IPS DF 4.7 (cell line): ENCODE data around the gene SPATC1L.
"Not testable (repeated sequence)": the region's sequence is repeated elsewhere in the genome, so short reads cannot be mapped to it uniquely, and the experiment has no call there.

ENCODE experiments used
- DNase-seq: peaks from one replicate; pipeline ENCODE4 v3.0.0-alpha.2; 2013; ENCODE audit warnings: low spot score; ENCODE audit errors: extremely low read depth

Gene SPATC1L

DNA sequence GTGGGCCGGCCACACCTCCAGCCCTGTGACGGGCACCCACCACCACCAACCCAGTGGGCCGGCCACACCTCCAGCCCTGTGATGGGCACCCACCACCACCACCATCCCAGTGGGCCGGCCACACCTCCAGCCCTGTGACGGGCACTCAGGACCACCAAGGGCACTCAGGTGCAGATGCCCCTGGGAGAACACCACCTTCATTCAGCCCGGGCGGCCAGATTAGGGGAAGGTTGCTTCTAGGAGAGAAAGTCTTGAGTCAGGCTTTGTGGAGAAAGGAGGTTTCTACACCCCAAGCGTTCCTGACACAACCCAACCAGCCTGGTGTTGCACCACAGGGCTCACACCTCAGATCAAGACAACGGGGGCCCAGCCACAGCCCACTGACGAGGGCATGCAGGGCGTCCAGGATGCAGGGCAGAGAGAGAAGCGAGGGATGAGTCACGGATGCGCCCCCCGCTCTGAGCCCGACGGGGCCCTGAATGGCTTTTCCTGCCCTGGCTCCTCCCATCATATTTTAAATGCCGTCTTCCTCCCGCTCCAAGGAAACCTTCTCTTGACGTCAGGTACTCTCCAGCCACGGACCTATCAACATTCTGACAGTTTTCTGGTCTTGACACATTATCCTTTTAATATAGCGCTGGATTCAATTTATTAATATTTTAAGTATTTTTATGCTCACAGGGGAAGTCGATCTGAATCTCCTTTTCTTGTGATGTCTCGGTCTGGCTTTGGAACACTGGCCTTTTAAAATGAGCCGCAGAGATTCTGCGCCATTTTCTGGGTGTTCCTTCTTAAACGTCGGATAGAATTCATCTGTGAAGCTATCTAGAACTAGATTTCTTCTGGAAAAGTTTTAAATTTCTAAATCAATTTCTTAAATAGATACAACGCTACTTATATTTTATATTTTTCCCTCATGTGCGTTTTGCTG is 631 bp upstream of the SPATC1L start:
- peak; percentile 69 for DNase-seq

DNA sequence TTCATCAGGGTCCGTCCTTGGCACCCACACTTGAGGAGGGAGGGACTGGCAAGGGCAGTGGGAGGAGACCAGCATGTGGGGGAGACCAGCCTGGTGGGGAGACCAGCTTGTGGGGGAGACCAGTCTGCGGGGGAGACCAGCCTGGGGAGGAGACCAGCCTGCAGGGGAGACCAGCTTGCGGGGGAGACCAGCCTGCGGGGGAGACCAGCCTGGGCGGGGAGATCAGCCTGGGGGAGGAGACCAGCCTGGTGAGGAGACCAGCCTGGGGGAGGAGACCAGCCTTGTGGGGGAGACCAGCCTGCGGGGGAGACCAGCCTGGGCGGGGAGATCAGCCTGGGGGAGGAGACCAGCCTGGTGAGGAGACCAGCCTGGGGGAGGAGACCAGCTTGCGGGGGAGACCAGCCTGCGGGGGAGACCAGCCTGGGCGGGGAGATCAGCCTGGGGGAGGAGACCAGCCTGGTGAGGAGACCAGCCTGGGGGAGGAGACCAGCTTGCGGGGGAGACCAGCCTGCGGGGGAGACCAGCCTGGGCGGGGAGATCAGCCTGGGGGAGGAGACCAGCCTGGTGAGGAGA is 836 bp downstream of the SPATC1L start:
- not testable (repeated sequence) for DNase-seq

DNA sequence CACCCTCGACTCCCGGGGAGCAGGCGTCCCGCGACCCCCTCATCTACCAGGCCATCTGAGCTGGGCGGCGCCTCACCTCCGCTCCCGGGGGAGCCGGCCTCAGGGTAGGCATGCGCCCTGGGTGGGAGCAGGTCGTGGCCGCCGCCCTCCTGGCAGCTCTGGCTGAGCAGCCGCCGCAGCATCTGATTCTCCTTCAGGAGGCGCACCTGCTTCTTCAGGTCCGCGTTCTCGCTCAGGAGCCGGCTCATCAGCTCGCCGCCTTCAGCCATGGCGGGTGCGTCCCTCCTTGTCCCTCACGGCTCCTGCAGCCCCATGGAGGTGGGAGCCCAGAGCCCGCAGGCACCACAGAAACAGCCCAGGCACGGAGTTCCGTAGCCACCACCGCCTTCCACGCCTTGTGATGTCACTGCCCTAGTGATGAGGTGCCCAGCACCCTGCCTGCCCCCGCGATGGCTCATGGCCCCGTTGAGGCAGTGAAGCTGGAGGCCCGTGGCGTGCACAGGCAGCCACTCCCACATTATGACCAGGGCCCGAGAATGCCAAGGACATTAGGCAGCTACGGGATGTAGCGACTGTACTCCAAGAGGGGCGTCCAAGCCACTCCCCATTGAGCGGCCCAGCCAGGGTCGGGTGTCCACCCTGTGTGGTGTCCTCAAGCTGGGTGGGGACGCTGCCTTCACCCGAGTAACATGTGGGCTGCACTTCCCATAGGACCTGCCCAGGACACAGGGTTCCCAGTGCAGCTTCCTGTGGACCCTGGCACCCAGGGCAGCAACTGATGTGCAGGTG is 1.5 kb downstream of the SPATC1L start:
- no peak for DNase-seq

DNA sequence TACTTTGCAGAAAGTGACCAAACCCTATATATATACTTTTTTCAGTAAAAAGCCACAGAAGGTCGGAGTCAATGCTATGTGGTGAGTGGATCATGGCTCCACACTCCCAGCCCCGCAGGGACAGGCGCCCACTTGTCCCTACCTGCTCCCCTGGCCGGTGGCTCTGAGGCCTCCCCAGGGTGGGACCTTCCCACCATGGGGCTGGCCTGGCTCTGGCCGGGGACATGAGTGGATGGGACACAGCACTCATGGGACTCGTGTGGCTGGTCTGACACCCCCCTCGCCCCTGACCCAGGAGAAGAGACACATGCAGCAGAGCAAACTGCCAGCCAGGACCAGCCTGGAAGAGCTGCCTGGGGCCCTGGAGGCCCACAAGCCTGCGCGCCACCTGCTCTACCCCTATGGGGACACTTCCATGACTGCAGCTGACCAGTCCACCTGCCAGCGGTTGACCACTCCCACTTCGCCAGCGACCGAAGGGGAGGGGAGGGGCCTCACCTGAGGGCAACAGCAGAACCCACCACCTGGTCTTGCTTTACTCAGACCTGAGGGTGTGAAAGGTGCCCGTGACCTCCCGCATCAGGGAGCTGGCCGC is 2.2 kb downstream of the SPATC1L start:
- no peak for DNase-seq

DNA sequence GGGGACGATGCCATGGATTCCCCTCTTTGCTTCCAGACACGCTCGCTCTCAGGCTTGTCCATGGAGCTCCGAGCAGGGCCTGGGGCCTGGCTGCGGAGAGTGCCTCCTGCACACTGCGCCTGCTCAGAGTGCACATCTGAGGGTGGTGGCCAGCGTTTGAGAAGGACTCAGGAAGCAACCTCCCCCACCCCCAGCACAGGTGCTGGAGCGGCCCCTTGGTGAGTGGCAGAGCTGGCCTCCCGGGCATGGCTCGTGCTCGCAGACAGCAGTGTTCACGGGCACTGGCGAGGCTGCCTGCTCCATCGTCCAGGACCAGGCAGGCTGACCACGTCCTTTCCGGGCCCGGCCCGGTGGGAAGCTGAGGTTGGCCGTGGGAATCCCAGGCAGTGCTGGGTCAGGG is 2.8 kb downstream of the SPATC1L start:
- no peak for DNase-seq

DNA sequence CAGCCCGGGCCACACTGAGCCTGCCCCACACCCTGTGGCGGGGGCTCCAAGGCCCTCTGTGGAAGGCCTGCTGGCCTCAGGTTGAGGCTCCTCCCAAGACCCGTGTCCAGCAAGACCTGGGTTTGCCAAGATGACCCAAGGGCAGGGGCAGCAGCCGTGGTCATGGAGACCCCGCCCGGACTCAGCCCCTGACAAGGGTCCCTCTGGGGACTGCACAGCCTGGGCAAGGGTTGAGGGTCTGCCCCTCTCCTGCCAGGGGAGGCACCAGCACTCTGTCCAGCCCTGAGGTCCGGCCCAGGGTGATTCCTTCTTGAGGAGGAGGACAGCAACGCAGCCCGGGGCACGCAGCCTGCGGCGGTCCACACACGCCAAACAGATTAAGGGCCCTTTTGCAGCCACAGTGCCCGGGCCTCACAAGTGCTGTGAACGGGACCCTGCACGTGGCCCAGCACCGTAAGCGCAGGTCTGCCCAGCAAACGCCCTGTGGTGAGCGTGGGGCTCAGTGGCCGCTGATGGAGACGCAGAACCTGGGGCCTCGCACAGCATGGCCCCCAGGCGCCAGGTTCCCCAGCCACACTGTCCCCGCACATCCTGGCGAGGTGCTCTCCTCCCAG is 3.4 kb downstream of the SPATC1L start:
- DNase-seq, result no peak

DNA sequence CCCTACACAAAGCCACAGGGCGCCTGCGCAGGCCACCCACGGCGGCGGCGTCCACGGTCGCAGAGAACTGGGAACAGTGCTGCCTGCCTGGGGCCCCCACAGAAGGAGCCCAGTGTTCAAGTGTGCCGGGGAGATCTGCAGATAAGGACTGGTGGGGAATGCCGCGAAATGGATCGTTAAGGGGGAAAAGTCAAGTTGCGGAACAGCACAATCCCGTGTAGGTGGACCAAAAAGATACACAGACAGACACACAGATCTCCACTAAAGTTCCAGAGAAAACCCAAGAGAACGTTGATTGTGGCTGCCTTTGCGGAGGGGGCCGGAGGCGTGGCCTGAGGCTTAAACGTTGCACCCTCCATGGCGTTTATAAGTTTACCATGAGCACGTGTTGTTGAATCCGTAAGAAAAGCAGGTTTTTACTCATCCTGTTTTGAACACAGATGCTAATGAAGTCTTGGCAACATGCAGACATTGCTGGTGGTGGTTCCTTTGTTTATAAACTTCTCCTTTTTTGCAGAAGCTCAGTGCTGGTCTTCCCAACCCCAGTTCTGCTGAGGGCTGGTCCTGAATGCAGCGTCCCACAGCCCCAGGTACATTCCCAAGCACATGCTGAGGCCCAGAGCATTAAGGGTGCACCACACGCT is 4.1 kb downstream of the SPATC1L start:
- DNase-seq, result no peak

DNA sequence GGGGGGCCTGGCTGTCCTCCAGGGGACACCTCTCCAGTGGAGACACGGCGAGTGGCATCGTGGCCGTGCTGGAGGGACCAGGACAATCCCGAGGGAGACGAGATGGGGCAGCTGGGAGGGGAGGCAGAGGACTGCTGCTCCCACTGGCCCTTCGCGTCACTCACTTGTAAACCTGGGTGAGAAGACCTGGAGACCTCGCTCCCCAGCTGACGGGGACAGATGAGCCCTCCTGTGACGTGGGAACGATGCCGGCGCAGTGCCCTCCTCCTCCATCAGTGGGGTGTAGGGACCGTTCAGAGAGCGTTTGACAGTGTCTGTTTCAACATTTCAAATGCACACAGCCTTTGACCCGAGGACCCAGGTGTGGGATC is 4.6 kb downstream of the SPATC1L start:
- DNase-seq, result no peak

DNA sequence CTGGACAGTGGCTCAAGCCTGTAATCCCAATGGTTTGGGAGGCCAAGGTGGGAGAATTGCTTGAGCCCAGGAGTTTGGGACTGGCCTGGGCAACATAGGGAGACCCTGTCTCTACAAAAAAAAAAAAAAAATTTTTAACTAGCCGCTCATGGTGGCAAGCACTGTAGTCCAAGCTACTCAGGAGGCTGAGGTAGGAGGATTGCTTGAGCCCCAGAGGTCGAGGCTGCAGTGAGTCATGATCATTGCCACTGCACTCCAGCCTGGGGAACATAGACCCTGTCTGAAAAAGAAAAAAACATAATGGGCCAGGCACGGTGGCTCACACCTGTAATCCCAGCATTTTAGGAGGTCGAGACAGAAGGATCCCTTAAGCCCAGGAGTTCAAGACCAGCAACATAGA is 5.3 kb downstream of the SPATC1L start:
- no peak for DNase-seq

DNA sequence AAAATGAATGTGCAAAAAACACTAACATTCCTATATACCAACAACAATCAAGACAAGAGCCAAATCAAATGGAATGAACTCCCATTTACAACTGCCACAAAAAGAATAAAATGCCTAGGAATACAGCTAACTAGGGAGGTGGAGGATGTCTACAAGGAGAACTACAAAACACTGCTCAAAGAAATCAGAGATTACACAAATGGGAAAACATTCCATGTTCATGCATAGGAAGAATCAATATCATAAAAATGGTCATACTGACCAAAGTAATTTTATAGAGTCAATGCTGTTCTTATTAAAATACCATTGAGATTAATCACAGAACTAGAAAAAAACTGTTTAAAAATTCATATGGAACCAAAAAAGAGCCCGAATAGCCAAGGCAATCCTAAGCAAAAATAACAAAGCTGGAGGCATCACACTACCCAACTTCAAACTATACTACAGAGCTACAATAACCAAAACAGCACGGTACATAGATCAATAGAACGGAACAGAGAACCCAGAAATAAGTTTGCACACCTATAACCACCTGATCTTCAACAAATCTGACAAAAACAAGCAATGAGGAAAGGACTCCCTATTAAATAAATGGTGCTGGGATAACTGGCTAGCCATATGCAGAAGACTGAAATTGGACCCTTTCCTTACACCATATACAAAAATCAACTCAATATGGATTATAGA is 7.7 kb downstream of the SPATC1L start:
- not testable (repeated sequence) for DNase-seq

DNA sequence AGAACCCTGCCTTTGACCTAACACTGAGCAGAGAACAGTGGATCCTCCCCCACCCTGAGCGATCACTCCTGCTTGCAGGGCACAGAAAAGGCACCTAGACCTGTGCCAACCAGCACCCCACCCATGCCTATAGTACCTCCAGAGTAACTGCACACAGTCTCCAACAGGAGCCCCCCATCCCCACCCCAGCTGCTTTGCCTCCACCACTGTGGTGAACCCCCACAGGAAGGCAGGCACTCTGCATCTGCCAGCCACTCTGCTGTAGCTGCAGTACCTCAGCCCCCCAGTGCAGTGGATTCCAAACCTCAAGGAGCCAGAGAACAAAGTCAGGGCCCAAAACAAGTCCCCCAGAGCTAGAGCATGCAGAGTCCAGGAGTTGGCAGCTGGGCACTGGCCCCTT is 10.7 kb downstream of the SPATC1L start:
- DNase-seq, result no peak

DNA sequence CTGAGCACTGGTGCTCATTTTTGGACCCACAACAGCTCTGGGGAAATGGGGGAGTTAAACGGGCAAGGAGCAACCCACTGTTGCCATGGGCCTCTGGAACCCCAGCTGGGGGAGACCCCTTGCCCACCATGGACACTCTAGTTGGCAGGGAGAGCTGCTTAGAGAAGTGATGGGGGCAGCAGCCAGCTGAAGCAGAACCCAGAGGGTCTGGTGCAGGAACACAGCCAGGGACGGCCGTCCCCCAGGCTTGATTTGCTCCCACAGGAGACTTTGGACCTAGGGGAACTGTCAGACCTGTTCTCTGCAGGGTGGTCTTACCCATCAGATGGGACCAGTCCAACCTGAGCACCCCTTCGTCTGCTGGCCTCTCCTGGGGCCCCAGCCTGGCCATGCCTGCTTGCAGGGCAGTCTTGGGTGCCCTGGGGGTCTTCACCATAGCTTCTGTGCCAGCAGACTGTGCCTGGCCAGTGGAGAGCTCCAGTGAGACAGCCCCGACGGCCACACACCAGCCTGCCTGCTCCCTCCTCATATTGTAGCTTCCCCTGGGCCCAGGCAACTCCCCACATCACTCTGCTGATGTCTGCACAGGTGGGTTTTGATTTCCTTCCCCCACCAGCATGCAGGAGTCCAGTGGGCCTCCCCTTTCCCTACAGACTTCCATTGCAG is 11.3 kb downstream of the SPATC1L start:
- no peak for DNase-seq

DNA sequence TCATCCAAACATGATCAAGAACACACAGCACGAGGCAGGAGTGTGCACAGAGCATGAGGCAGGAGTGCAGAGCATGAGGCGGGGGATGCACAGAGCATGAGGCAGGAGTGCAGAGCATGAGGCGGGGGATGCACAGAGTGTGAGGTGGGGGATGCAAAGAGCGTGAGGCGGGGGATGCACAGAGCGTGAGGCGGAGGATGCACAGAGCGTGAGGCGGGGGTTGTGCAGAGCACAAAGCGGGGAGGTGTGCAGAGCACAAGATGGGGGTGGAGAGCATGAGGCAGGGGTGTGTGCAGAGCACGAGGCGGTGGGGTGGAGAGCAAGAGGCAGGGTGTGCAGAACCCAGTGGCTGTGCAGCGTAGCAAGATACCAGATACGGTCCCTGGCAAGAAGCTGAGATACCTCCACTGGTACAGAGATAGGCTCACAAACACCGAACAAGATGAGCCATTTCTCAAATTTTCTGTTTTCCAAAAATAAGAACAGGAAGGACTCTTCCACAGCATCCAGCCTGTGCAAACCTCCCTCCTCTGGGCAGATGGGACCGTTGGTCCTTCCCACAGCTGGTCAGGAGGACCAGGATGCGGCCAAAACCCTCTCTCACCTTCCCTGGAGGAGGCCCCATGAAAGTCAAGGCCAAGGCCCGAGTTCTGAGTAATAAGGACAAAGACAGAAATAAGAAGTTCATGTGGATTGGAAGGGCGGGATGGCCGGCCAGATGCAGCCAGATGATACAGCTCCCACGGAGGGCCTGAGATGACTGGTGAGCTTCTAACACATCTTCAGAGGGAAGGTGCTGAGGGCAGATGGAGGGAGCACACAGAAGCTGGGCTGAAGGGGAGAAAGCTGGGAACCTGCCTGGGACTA is 12.0 kb downstream of the SPATC1L start:
- no peak for DNase-seq

DNA sequence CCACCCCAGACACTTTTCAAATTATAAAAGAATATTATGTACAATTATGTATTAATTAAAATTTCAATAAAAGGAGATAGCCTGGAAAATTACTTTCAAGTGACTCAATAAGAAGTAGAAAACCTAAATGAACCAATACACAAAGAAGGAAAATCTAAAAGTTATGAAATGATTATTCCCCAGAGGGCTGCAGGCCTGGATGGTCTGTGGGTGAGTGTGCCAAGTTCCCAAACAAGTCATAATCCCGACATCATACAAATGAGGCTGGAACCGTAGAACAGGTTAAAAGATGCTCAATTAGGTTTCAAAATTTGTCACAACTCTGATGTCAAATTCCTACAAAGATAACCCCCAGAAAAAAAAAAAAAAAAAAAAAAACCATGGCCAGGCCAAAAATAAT is 12.7 kb downstream of the SPATC1L start:
- DNase-seq, result no peak

DNA sequence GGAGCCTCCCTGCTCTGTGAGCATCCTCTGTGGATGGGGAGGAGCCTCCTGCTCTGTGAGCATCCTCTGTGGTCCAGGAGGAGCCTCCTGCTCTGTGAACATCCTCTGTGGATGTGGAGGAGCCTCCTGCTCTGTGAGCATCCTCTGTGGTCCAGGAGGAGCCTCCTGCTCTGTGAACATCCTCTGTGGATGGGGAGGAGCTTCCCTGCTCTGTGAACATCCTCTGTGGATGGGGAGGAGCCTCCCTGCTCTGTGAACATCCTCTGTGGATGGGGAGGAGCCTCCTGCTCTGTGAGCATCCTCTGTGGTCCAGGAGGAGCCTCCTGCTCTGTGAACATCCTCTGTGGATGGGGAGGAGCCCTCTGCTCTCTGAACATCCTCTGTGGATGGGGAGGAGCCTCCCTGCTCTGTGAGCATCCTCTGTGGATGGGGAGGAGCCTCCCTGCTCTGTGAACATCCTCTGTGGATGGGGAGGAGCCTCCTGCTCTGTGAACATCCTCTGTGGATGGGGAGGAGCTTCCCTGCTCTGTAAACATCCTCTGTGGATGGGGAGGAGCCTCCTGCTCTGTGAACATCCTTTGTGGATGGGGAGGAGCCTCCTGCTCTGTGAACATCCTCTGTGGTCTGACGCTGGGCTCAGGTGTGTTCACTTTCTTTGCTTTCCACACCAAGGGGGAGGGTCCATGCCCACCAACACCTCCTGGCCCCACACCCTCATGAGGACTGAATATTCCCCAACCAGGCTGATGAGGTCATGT is 13.6 kb downstream of the SPATC1L start:
- not testable (repeated sequence) for DNase-seq

DNA sequence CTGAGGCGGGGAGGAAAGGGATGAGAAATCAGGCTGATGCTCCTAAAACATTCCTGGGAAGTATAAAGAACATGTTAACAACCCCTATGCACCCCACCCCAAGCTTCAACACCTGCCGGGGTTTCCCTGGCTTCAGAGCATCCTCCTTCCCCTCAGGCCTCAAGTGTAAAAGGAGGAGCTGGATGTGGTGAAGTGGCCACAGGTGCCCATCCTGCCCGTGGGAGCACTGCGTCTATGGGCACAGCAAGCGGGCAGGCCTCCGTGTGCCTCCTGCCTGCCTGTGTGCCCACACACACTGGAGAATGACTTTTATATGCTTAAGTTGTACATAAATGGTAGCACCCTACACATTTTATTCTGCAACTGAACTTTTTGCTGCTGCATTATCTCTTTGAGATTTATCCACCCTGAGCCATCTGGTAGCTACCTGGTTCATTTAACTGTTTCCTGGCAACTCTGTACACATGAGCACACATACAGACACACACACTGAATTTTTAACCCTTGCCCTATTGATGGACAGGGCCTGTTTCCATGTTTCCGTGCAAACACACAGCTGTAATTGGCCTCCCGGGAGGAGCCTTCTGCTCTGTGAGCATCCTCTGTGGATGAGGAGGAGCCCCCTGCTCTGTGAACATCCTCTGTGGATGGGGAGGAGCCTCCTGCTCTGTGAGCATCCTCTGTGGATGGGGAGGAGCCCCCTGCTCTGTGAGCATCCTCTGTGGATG is 15.4 kb downstream of the SPATC1L start:
- DNase-seq, result no peak

DNA sequence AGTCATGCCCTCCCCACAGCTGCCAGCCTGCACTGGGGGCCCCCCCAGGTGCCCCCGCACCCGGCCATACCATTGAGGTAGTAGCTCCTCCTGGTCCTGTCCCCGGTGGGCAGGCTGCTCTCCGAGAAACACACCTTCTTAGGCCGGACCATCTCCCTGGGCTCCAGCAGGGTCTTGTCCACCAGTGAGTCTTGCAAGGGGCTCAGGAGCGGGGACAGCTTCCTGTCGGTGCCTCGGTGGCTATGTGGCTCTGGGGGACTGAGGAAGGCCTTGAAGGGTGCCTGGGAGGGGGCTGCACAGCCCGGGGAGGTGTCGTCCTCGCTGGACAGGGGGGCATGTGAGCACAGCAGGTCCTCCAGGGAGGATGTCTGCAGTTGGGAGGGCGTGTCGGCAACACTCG is 16.0 kb downstream of the SPATC1L start:
- DNase-seq, result no peak
